NCI-H345 treated with DMSO at 0.1 percent for 48 hours (cell line): ENCODE data around the gene CGB2.
"Not testable (repeated sequence)": the region's sequence is repeated elsewhere in the genome, so short reads cannot be mapped to it uniquely, and the experiment has no call there.

Source experiments
- DNase-seq: peaks from one replicate; lab custom pipeline; 2025; ENCODE audit not compliant: unreplicated experiment; lab: John Stamatoyannopoulos, UW

Gene CGB2

DNA sequence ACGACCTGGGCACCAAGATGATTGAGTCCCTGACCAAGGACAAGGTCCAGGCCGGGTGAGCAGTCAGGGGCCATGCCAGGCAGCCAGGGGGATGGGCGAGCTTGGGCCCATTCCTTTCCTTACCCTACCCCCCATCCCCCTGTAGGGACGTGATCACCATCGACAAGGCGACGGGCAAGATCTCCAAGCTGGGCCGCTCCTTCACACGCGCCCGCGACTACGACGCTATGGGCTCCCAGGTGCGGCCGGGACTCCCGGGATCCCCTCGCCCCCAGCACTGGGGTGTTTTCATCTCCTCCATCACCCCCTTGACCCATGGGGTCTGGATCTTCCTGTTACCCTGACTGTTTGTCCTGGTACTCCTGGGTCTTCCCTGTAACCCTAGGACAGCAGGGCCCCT is 21.9 kb upstream of the CGB2 start:
- DNase-seq = no peak

GRCh38 chr19:49010453-49010852 is 21.2 kb upstream of the CGB2 start:
- DNase-seq = no peak

GRCh38 chr19:49011194-49011593 is 20.5 kb upstream of the CGB2 start:
- DNase-seq = no peak

DNA sequence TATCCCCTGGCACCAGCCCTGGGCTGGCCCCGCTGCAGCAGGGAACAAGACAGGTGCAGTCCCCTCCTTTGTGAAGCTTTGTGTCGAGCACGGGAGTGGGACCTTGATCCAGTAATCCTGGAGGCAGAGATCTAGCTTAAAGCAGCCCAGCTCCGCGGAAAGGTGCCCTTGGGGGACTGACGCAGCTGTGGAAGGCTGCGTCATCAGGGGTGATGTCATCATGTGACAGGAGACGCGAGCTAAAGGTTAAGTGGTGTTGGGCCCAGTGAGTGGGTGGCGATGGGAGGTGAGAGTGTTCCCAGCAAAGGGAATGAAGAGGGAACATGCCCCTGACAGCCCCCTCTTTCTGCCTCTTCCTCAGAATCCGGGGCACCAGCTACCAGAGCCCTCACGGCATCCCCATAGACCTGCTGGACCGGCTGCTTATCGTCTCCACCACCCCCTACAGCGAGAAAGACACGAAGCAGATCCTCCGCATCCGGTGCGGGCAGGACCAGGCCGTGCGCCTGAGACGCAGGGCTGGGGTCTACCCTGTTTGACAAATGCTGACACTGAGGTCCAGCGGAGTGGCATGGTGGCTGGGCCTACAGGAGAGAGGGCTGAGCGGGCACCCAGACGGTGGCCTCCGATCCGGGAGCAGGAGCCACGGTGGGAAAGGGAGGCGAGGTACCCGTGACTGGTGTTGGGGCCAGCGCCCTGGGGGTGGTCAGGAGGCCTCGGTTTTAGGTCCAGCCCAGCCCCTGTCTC is 17.4 kb upstream of the CGB2 start:
- no peak for DNase-seq

- DNase-seq = no peak
Measured at GRCh38 chr19:49014870-49015255, 16.8 kb upstream of the CGB2 start.

- DNase-seq = no peak
Measured at GRCh38 chr19:49016067-49016839, 15.4 kb upstream of the CGB2 start.

DNA sequence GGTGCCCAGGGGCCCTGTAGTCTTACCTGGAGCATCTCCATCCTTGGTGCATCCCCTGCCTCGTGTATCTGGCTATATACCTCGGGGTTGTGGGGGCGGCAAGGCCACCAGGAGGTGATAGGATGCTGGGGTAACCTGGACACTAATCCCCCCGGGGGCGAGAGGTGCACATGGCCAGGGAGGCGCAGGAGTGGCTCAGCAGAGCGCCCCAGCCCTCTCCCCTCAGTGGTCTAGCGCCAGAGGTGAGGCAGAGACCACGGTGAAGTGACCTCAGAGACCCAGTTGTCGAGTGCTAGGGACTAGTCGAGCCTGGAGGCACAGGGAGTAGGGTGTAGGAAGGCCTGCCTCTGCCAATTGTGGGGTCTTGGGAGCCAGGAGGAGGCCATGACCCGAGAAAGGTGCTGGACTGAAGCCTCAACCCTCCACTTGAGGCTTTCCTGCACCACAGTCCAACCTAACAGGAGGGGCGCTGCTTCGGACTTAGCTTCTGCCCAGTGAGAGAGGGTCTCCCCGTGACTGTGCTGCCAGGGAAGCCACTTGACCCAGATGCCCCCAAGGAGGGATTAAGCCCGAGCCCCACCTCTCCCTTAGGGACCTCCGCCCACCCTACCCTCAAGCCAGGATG is 14.5 kb upstream of the CGB2 start, which contains the start of gene LHB:
Gene LHB, minus strand, starts transcription at position 51 of the 625 bp plus-strand sequence. Its CDS starts 10 bp downstream, at position 41.
- DNase-seq = no peak

- no peak for DNase-seq
Measured at GRCh38 chr19:49017666-49018351, 13.9 kb upstream of the CGB2 start.

GRCh38 chr19:49018388-49019241 is 13.1 kb upstream of the CGB2 start:
- not testable (repeated sequence) for DNase-seq

DNA sequence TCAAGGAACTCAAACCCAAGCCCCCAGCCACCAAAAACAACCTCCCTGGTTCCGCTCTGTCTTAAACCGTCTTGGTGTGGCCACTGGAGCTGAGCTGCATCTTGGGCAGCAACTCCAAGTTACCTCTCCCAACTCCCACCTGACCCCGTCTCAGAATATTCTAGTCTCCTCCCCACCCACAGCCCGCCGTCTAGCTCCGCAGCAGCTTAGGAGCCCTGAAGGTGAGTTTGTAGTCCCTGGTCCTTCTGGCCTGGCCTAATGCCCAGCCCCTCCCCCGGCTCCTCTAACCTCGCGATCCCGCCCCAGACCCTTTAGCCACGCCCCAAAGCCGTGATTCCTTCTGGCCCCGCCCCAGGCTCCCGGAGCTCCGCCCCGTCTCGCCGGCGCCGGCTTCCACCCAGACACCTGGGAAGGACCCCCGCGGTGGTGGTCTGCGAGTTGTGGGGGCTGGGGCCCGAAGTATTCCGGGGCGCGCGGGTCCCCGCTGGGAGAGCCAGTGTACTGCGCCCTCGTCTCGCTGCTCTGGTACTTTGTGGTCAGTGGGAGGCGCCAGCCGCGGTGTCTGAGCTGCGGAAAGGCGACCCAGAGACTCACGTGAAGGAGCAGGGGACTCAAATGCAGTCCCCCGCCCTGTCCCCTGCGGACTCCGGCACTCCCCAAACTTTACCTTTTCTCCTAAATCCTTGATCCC is 12.3 kb upstream of the CGB2 start:
- no peak for DNase-seq

- DNase-seq = no peak
Measured at GRCh38 chr19:49020342-49020741, 11.3 kb upstream of the CGB2 start.

DNA sequence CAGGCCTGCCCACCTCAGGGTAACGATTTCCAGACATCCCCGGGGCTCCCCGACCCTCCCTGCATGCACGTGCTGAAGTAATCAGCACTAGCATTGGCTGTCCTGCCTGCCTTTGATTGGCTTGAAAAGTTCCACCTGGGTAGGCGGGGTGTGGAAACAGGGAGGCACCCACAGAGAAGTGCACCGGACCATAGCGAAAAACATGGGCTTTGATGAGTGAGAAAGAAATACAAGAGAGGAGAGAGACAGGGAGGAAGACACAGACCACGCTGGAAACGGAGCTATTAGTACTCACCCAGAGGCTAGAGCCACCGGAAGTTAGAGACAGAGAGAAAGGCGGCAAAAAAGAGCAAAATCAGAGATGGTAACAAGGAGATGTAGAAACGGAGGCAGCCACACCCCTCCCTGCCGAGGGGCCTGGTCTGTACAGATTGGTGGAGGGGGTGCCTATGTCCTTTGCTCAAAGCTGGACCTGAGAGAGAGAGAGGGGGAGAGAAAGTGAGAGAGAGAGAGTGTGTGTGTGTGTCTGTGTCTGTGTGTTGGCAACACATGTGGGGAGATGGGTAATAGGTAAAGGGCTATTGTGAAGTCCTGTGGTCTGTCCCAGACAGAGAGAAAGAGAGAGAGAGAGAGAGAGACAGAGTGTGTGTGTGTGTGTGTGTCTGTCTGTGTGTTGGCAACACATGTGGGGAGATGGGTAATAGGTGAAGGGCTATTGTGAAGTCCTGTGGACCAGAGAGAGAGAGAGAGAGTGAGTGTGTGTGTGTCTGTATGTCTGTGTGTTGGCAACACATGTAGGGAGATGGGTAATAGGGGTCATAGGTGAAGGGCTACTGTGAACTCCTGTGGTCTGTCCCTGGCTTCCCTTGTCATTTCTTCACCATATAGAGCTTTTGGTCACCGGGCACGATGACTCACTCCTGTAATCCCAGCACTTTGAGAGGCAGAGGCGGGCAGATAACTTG is 10.5 kb upstream of the CGB2 start:
- no peak for DNase-seq

DNA sequence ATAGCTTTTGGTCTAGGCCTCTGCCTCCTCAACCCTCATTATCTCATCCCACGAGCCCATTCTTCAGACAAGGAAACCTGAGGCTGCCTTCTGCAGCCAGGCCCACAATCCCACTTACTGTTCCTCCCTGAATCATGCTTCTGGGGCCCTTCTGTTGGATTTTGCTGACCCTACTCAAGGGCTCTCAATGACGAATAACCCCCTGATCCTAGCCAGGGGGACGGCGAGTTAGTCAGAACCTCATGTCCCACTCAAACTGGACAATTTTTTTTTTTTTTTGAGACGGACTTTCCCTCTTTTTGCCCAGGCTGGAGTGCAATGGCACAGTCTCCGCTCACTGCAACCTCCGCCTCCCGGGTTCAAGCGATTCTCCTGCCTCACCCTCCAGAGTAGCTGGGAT is 9.6 kb upstream of the CGB2 start:
- DNase-seq = no peak

DNA sequence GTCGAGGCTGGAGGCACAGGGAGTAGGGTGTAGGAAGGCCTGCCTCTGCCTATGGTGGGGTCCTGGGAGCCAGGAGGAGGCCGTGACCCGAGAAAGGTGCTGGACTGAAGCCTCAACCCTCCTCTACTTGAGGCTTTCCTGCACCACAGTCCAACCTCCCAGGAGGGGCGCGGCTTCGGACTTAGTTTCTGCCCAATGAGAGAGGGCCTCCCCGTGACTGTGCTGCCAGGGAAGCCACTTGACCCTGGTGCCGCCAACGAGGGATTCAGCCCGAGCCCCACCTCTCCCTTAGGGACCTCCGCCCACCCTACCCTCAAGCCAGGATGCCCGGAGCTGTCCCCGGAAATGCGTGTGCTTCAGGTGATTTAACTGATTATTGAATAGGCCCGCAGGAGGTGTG is 7.5 kb upstream of the CGB2 start, which contains the start of gene CGB3:
Gene CGB3, minus strand, starts transcription at position 101 of the 400 bp plus-strand sequence. CDS start 362 bp downstream, outside the sequence.
- not testable (repeated sequence) for DNase-seq

DNA sequence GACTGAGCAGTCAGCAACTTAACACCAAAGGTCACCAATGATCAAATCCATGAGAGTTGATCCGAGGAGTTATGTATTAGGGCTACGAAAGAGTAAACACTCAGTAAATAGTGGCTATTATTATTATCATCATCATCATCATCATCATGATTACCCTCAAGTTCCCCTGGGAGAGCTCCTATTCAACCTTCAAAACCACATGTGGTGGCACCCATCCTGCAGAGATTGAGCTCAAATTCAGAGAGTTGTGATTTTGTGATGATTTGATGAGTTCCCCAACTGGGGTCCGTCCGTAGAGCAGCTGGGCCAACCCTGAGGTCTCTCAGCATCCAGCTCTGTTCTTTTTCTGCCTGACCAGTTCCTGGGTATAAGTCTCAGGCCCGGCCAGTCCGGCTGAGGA is 6.6 kb upstream of the CGB2 start:
- DNase-seq = not testable (repeated sequence)

DNA sequence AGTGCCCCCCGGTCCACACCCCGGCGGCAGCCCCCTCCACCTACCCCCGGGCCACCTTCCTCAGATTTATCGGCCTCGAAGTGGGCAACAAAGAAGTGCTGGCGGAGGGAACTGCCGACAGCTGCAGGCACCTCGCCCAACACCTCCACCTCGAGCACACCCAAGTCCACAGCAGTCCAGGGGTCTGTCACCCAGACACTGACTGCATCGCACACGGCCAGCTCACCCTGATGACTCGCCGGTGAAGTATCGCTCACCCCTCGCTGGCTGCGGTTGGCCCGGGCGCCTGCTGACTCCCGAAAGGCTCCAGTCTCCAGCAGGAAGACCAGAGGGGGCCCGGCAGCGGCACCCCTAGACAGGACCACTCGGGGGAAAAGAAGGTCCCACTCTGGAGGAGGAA is 6.1 kb upstream of the CGB2 start:
- not testable (repeated sequence) for DNase-seq

DNA sequence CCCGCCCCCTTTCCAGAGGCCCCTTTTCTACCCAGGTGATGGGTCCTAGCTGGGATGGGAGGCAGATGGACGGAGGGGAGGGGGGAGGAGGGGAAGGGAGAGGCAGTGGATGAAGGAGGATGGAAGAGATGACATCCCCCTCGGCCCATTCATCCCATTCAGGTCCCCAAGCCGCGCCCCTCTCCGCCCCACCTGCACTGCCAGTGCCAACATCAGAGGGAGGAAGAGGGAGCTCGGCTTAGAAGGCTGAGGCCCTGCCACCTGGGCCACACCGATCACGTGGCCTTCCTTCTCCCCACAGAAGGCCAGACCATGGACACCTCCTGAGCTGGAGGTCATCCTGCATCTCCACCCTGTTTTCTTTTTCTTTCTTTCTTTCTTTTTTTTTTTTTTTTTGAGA is 3.0 kb upstream of the CGB2 start:
- DNase-seq = not testable (repeated sequence)

DNA sequence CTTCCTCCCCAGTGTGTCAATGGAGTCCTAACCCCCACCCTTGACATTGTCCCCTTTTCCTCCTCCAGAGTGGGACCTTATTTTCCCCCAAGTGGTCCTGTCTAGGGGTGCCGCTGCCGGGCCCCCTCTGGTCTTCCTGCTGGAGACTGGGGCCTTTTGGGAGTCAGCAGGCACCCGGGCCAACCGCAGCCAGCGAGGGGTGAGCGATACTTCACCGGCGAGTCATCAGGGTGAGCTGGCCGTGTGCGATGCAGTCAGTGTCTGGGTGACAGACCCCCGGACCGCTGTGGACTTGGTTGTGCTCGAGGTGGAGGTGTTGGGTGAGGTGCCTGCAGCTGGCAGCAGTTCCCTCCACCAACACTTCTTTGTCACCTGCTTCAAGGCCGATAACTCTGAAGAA is 1.9 kb upstream of the CGB2 start:
- DNase-seq = not testable (repeated sequence)
